Neural progenitor cell (in vitro differentiated cells): ENCODE data around the gene S1PR4. TPM values are rescaled to one million over a fixed set of nuclear protein-coding genes. Genes with fewer than 3 reads are reported as not detected.

Experiments
- DNase-seq: peaks from one replicate; pipeline ENCODE4 v3.0.0-alpha.2; 2016; ENCODE audit warnings: low spot score
- H2AFZ ChIP-seq: fragments of 200-600 bp; sonication (generic); replicated peaks from 2 replicates; pipeline ENCODE4 v1.6.1; 2016; ENCODE audit warnings: antibody characterized with exemption
- H3F3A ChIP-seq: fragments of 200-600 bp; sonication (generic); 2 replicates; pipeline ENCODE4 v1.6.1; 2016; ENCODE audit warnings: antibody characterized with exemption, low read depth
- H3K27ac ChIP-seq: fragments of 200-600 bp; sonication (generic); 2 replicates; pipeline ENCODE4 v1.5.1; 2016; ENCODE audit warnings: mild to moderate bottlenecking
- H3K27me3 ChIP-seq: fragments of 200-600 bp; sonication (generic); 2 replicates; pipeline ENCODE4 v1.6.1; 2016; ENCODE audit warnings: mild to moderate bottlenecking, moderate library complexity
- H3K36me3 ChIP-seq: fragments of 200-600 bp; sonication (generic); 2 replicates; pipeline ENCODE4 v1.5.1; 2016
- H3K4me1 ChIP-seq: fragments of 200-600 bp; sonication (generic); 2 replicates; pipeline ENCODE4 v1.6.1; 2016; ENCODE audit warnings: mixed run types
- H3K4me2 ChIP-seq: fragments of 200-600 bp; sonication (generic); 2 replicates; pipeline ENCODE4 v1.6.1; 2016
- H3K4me3 ChIP-seq: fragments of 200-600 bp; sonication (generic); 2 replicates; pipeline ENCODE4 v1.5.1; 2016
- H3K79me2 ChIP-seq: fragments of 200-600 bp; sonication (generic); 2 replicates; pipeline ENCODE4 v1.6.1; 2016; ENCODE audit warnings: low read depth
- H3K9ac ChIP-seq: fragments of 200-600 bp; sonication (generic); 2 replicates; pipeline ENCODE4 v1.6.1; 2016
- H3K9me3 ChIP-seq: fragments of 200-600 bp; sonication (generic); 2 replicates; pipeline ENCODE4 v1.5.1; 2016; ENCODE audit warnings: low read depth
- H4K20me1 ChIP-seq: fragments of 200-600 bp; sonication (generic); 2 replicates; pipeline ENCODE4 v1.6.1; 2016; ENCODE audit warnings: low read depth
- H3K27ac Mint-ChIP-seq: 3 replicates; pipeline ENCODE4 v1.8.0; 2021; ENCODE audit warnings: mixed read lengths
- H3K27me3 Mint-ChIP-seq: 2 replicates; pipeline ENCODE4 v1.8.0; 2022; ENCODE audit warnings: low read depth, mild to moderate bottlenecking, inconsistent platforms, moderate library complexity, mixed read lengths; ENCODE audit not compliant: insufficient read depth
- H3K36me3 Mint-ChIP-seq: 3 replicates; pipeline ENCODE4 v1.8.0; 2021; ENCODE audit warnings: mixed read lengths
- H3K4me1 Mint-ChIP-seq: 3 replicates; pipeline ENCODE4 v1.8.0; 2021; ENCODE audit warnings: mixed read lengths
- H3K4me3 Mint-ChIP-seq: 3 replicates; pipeline ENCODE4 v1.8.0; 2021; ENCODE audit warnings: mild to moderate bottlenecking, moderate library complexity, mixed read lengths
- H3K9me3 Mint-ChIP-seq: 3 replicates; pipeline ENCODE4 v1.8.0; 2020; ENCODE audit warnings: mixed read lengths
- EZH2 ChIP-seq: fragments of 200-600 bp; sonication (generic); IDR thresholded peaks from 2 replicates; pipeline ENCODE4 v1.6.1; 2017; ENCODE audit warnings: antibody characterized with exemption, mild to moderate bottlenecking, moderate library complexity
- EZH2phosphoT487 ChIP-seq: fragments of 200-600 bp; sonication (generic); IDR thresholded peaks from 2 replicates; pipeline ENCODE4 v1.6.1; 2017; ENCODE audit warnings: antibody characterized with exemption
- total RNA-seq: library from RNA; depleted of rRNA; stranded (reverse); fragments of >200 nt; gene quantifications from 2 replicates; pipeline ENCODE4 v1.2.3, GENCODE V29; 2015; ENCODE audit warnings: low replicate concordance
- TF ChIP-seq, protein P1 (sequence below): fragments of 200-600 bp; sonication (generic); IDR thresholded peaks from 2 replicates; pipeline ENCODE4 v1.5.1; 2017; ENCODE audit warnings: antibody characterized with exemption, mild to moderate bottlenecking

S1PR4 gene
- total RNA-seq, 1 donor from 2014 or later = not detected

DNA sequence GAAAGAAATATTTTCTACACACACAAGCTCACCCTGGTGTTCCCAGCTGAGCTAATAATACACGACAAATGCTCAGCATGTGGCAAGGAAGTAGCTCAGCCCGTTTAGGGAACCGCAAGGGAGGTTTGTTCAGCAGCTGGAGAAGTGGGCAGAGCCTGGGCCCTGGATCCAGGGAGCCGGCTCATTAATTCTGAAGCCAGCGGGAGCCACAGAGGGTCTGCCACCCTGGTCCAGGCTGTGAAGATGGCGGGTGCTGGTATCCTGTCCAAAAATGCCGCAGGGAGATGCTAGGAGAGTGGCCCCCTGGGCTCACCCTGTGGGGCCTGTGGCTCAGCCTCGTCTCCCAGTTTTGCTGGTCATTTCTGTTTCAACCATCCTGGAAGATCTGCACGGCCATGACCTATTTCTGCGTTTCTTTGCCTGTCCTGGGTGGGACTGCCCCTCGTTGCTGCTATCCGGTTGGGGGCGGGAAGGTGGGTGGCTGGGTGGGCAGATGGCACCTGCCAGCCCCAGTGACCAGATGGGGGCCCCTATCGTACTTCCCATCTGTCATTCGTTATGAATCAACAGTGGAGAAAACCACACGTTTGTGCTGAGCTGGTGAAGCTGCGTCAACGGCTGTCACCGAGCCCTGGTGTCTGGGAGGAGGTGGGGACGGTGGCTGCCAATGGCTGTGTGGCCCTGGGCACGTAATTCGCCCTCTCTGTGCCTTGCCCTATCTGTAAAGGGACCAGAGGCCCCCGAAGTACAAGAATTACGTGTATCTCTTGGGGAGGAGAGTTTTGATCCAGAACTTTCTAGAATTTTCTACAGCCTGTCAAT is 45.4 kb upstream of the S1PR4 start:
- Mint-ChIP-seq H3K4me3 (no peak overlapping the region), H3K27me3 (peaks cover 13% of the 10 kb centered on the region), H3K27ac (no peak overlapping the region), H3K36me3 (no peaks in the 10 kb centered on the region), H3K4me1 (peaks cover 2% of the 10 kb centered on the region), H3K9me3 (no peaks in the 10 kb centered on the region)
- no peaks in the 10 kb centered on the region for H4K20me1 ChIP-seq
- no peak overlapping the region for H2AFZ ChIP-seq
- TF ChIP-seq EZH2phosphoT487 (no peak), EZH2 (no peak)
- TF ChIP-seq, protein P1, sequence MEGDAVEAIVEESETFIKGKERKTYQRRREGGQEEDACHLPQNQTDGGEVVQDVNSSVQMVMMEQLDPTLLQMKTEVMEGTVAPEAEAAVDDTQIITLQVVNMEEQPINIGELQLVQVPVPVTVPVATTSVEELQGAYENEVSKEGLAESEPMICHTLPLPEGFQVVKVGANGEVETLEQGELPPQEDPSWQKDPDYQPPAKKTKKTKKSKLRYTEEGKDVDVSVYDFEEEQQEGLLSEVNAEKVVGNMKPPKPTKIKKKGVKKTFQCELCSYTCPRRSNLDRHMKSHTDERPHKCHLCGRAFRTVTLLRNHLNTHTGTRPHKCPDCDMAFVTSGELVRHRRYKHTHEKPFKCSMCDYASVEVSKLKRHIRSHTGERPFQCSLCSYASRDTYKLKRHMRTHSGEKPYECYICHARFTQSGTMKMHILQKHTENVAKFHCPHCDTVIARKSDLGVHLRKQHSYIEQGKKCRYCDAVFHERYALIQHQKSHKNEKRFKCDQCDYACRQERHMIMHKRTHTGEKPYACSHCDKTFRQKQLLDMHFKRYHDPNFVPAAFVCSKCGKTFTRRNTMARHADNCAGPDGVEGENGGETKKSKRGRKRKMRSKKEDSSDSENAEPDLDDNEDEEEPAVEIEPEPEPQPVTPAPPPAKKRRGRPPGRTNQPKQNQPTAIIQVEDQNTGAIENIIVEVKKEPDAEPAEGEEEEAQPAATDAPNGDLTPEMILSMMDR = no peak
- no peaks in the 10 kb centered on the region for H3K9me3 ChIP-seq
- no peak for DNase-seq
- no peak overlapping the region for H3K4me2 ChIP-seq
- H3K9ac ChIP-seq = no peak overlapping the region
- no peaks in the 10 kb centered on the region for H3K36me3 ChIP-seq
- no peaks in the 10 kb centered on the region for H3K79me2 ChIP-seq
- H3K4me1 ChIP-seq = no peaks in the 10 kb centered on the region
- no peak overlapping the region for H3K4me3 ChIP-seq
- no peaks in the 10 kb centered on the region for H3F3A ChIP-seq
- no peaks in the 10 kb centered on the region for H3K27me3 ChIP-seq
- no peak overlapping the region for H3K27ac ChIP-seq

DNA sequence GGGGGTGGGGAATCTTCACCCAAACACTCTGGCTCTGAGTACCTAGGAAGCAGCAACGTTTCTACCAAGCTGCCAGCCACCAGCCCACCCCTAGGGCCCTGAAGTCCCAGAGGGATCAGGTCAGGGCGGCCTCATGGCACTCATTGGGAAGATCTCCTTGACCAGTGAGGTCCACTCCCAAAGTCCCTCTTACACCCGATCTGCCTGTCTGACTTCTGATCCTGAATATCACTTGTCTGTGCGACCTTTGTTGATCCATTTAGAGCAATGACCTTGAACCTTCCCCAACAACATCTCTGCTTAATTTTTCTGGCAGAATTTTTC is 44.8 kb upstream of the S1PR4 start:
- DNase-seq = no peak
- H2AFZ ChIP-seq = no peak overlapping the region
- Mint-ChIP-seq H3K27me3 (peaks cover 13% of the 10 kb centered on the region), H3K27ac (no peak overlapping the region), H3K4me3 (no peak overlapping the region), H3K9me3 (no peaks in the 10 kb centered on the region), H3K4me1 (peaks cover 2% of the 10 kb centered on the region), H3K36me3 (no peaks in the 10 kb centered on the region)
- no peaks in the 10 kb centered on the region for H3K79me2 ChIP-seq
- no peaks in the 10 kb centered on the region for H3K27me3 ChIP-seq
- H4K20me1 ChIP-seq = no peaks in the 10 kb centered on the region
- H3K4me3 ChIP-seq = no peak overlapping the region
- H3K36me3 ChIP-seq = no peaks in the 10 kb centered on the region
- no peak overlapping the region for H3K27ac ChIP-seq
- TF ChIP-seq EZH2 (no peak), EZH2phosphoT487 (no peak)
- TF ChIP-seq, protein P1 = no peak
- H3K9ac ChIP-seq = no peak overlapping the region
- no peaks in the 10 kb centered on the region for H3K9me3 ChIP-seq
- no peaks in the 10 kb centered on the region for H3K4me1 ChIP-seq
- no peaks in the 10 kb centered on the region for H3F3A ChIP-seq
- H3K4me2 ChIP-seq = no peak overlapping the region

DNA sequence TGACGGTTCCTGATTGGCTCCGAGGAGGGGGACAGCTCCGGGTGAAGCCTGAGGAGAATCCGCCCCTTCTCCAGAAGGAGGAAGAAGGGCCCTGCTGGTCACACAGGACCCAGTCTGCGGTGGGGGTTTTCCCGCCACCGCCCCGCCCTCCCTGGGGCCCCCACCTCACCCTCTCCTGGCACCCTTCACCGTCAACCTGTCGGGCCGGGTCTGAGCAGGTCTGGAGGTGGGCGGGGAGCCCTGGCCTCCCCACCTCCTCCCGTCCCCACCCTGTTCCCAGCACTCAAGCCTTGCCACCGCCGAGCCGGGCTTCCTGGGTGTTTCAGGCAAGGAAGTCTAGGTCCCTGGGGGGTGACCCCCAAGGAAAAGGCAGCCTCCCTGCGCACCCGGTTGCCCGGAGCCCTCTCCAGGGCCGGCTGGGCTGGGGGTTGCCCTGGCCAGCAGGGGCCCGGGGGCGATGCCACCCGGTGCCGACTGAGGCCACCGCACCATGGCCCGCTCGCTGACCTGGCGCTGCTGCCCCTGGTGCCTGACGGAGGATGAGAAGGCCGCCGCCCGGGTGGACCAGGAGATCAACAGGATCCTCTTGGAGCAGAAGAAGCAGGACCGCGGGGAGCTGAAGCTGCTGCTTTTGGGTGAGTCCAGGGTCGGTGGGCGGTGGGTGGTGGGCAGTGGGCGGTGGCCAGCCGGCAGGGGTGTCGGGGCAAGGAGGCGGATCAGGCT is 42.4 kb upstream of the S1PR4 start, which contains the start of gene GNA15:
TSS of gene GNA15 (plus strand) at position 73 of the 723 bp plus-strand sequence. CDS start at position 491, 418 bp downstream.
- Histone ChIP-seq H3K79me2 (no peaks in the 10 kb centered on the region), H2AFZ (no peak within 1 kb of the TSS), H3K36me3 (no peaks in the 10 kb centered on the region), H3K9ac (no peak within 1 kb of the TSS), H3K4me3 (no peak within 1 kb of the TSS), H3K27ac (no peak within 1 kb of the TSS), H3F3A (no peaks in the 10 kb centered on the region), H3K4me2 (no peak within 1 kb of the TSS), H4K20me1 (no peaks in the 10 kb centered on the region), H3K9me3 (no peaks in the 10 kb centered on the region), H3K4me1 (no peaks in the 10 kb centered on the region), H3K27me3 (no peaks in the 10 kb centered on the region)
- Mint-ChIP-seq H3K27me3 (peaks cover 15% of the 10 kb centered on the region), H3K36me3 (no peaks in the 10 kb centered on the region), H3K27ac (peak within 1 kb of the TSS; percentile 21), H3K4me3 (no peak within 1 kb of the TSS), H3K4me1 (peaks cover 2% of the 10 kb centered on the region), H3K9me3 (no peaks in the 10 kb centered on the region)
- TF ChIP-seq EZH2phosphoT487 = no peak
- no peak for TF ChIP-seq EZH2
- TF ChIP-seq, protein P1 = no peak
- DNase-seq = no peak
